Motor neuron (in vitro differentiated cells): ENCODE measurements around the gene WNT9A. TPM values are rescaled to one million over a fixed set of nuclear protein-coding genes. Genes with fewer than 3 reads are reported as not detected.

Source experiments
- ATAC-seq, 8 experiments: fragments of 200-7000 bp; cut with Tn5 transposase; replicated peaks in 6 of 8; 2 replicates each; pipeline ENCODE4 v1.8.0; 2021; ENCODE audit warnings: mild to moderate bottlenecking in 8 of 8, moderate library complexity in 8 of 8
- H3K27ac ChIP-seq, 2 donors: fragments of 250-450 bp; sonication (Bioruptor Pico); 2 replicates each; pipeline ENCODE4 v1.9.0; 2021; ENCODE audit warnings: antibody characterized with exemption in 2 of 2, mild to moderate bottlenecking in 2 of 2, moderate library complexity in 1 of 2
- H3K4me1 ChIP-seq, 2 donors: fragments of 250-450 bp; sonication (Bioruptor Pico); replicated peaks in 1 of 2; 2 replicates each; pipeline ENCODE4 v1.6.1; 2021; ENCODE audit warnings: antibody characterized with exemption in 2 of 2, mild to moderate bottlenecking in 2 of 2, moderate library complexity in 1 of 2
- H3K4me3 ChIP-seq, 5 donors: fragments of 250-450 bp; sonication (Bioruptor Pico); 2 replicates each; pipeline ENCODE4 v1.9.0; 2021; ENCODE audit warnings: antibody characterized with exemption in 5 of 5, mild to moderate bottlenecking in 5 of 5, moderate library complexity in 4 of 5
- WGBS, 10 experiments: fragments of 450-650 bp; shearing (Covaris generic); methylation state at CpG; one replicate each; pipeline ENCODE4 v1.0.0; 2022; 5-methylcytosine and 5-hydroxymethylcytosine counted together
- in situ Hi-C, 9 experiments: fragments of 400-800 bp; cut with MboI; loops; one replicate each; pipeline ENCODE4 v1.15.0; 2021; ENCODE audit warnings: low sequenced_read_pairs in 9 of 9, low pct_unique_long_range_greater_than_20kb in 2 of 9; ENCODE audit not compliant: unreplicated experiment in 9 of 9
- total RNA-seq, 8 experiments: library from RNA; unstranded; fragments of 300-600 nt; gene quantifications; 2 replicates each; pipeline versions ENCODE4 v1.2.3 to v1.2.4, GENCODE V29; 2022

The WNT9A gene
- total RNA-seq, 8 experiments from 2014 or later, result 0.28 to 4.9 (median 0.98) TPM

GRCh38 chr1:227944090-227944930, 3.4 kb downstream of the WNT9A start:
- H3K4me3 ChIP-seq, result no peak overlapping the region
- 40 to 88% (median 65%) methylated on average over 3 to 20 of the region's 24 CpGs; no CpG with 5 or more reads in 3 of the 10 experiments for WGBS, 10 experiments
- in situ Hi-C loops, result loop anchor here in 8 of 9 experiments (10.0 to 25.0 kb wide), 4 partner anchors 157 to 457 kb away; no protein-coding TSS in a partner anchor
- no peak overlapping the region for H3K27ac ChIP-seq
- ATAC-seq, result peak in 1 of 8 experiments; percentile 21
- H3K4me1 ChIP-seq, result peaks cover 13 to 48% of the 10 kb centered on the region in 2 donors

- ATAC-seq, result no peak
- Histone ChIP-seq H3K4me1 (peaks cover 11 to 51% of the 10 kb centered on the region in 2 donors), H3K4me3 (no peak overlapping the region), H3K27ac (no peak overlapping the region)
- 83 to 100% (median 92%) methylated on average over 1 to 12 of the region's 12 CpGs; no CpG with 5 or more reads in 1 of the 10 experiments for WGBS, 10 experiments
- in situ Hi-C loops, result loop anchor here in 8 of 9 experiments (10.0 to 25.0 kb wide), 4 partner anchors 156 to 456 kb away; no protein-coding TSS in a partner anchor
These were observed 4.2 kb downstream of the WNT9A start for GRCh38 chr1:227943381-227944089.

GRCh38 chr1:227942716-227943261, 4.9 kb downstream of the WNT9A start:
- in situ Hi-C loops, result loop anchor here in 8 of 9 experiments (10.0 to 25.0 kb wide), 4 partner anchors 155 to 455 kb away; no protein-coding TSS in a partner anchor
- Histone ChIP-seq H3K4me1 (peaks cover 11 to 51% of the 10 kb centered on the region in 2 donors), H3K27ac (no peak overlapping the region), H3K4me3 (no peak overlapping the region)
- no peak for ATAC-seq
- 76 to 93% (median 90%) methylated on average over 2 to 4 of the region's 8 CpGs; no CpG with 5 or more reads in 7 of the 10 experiments for WGBS, 10 experiments

GRCh38 chr1:227942021-227942715, 5.6 kb downstream of the WNT9A start:
- Histone ChIP-seq H3K4me1 (peaks cover 11 to 51% of the 10 kb centered on the region in 2 donors), H3K4me3 (no peak overlapping the region), H3K27ac (no peak overlapping the region)
- peak in 4 of 8 experiments; percentile 24 to 52 (median 34) for ATAC-seq
- in situ Hi-C loops, result loop anchor here in 8 of 9 experiments (10.0 to 25.0 kb wide), 4 partner anchors 155 to 455 kb away; no protein-coding TSS in a partner anchor
- 75 to 80% (median 76%) methylated on average over 1 to 10 of the region's 15 CpGs; no CpG with 5 or more reads in 7 of the 10 experiments for WGBS, 10 experiments

GRCh38 chr1:227941509-227942020, 6.2 kb downstream of the WNT9A start:
- ATAC-seq, result no peak
- 47 to 96% (median 87%) methylated on average over 2 to 6 of the region's 15 CpGs; no CpG with 5 or more reads in 7 of the 10 experiments for WGBS, 10 experiments

GRCh38 chr1:227940791-227941241, 6.9 kb downstream of the WNT9A start:
- Histone ChIP-seq H3K4me1 (peaks cover 4 to 44% of the 10 kb centered on the region in 2 donors), H3K4me3 (no peak overlapping the region), H3K27ac (no peak overlapping the region)
- 91 to 100% (median 93%) methylated on average over 2 to 9 of the region's 17 CpGs; no CpG with 5 or more reads in 5 of the 10 experiments for WGBS, 10 experiments
- no peak for ATAC-seq
- in situ Hi-C loops, result loop anchor here in 8 of 9 experiments (10.0 to 25.0 kb wide), 4 partner anchors 154 to 454 kb away; no protein-coding TSS in a partner anchor

More at GRCh38 chr1:227941509-227942020, 6.2 kb downstream of the WNT9A start:
- in situ Hi-C loops, result loop anchor here in 8 of 9 experiments (10.0 to 25.0 kb wide), 4 partner anchors 154 to 454 kb away; no protein-coding TSS in a partner anchor
- Histone ChIP-seq H3K4me3 (no peak overlapping the region), H3K27ac (no peak overlapping the region), H3K4me1 (peaks cover 11 to 51% of the 10 kb centered on the region in 2 donors)

GRCh38 chr1:227939791-227940771, 7.7 kb downstream of the WNT9A start:
- whole genome bisulfite sequencing, 10 experiments, result 68 to 97% (median 78%) methylated on average over 1 to 13 of the region's 20 CpGs; no CpG with 5 or more reads in 4 of the 10 experiments

GRCh38 chr1:227938911-227939790, 8.6 kb downstream of the WNT9A start:
- ATAC-seq, result no peak

More at GRCh38 chr1:227939791-227940771, 7.7 kb downstream of the WNT9A start:
- Histone ChIP-seq H3K4me3 (no peak overlapping the region), H3K4me1 (peaks cover 3 to 37% of the 10 kb centered on the region in 2 donors), H3K27ac (no peak overlapping the region)
- in situ Hi-C loops, result loop anchor here in 8 of 9 experiments (10.0 to 25.0 kb wide), 4 partner anchors 153 to 453 kb away; no protein-coding TSS in a partner anchor
- ATAC-seq, result no peak

GRCh38 chr1:227938276-227938675, 9.5 kb downstream of the WNT9A start:
- H3K4me1 ChIP-seq, result peaks cover 3 to 22% of the 10 kb centered on the region in 2 donors
- WGBS, 10 experiments, result 0 to 100% (median 90%) methylated on average over 1 to 10 of the region's 10 CpGs; no CpG with 5 or more reads in 2 of the 10 experiments
- H3K4me3 ChIP-seq, result no peak overlapping the region
- ATAC-seq, result no peak
- in situ Hi-C loops, result loop anchor here in 7 of 9 experiments (25.0 kb wide), 3 partner anchors 151 to 451 kb away; no protein-coding TSS in a partner anchor
- no peak overlapping the region for H3K27ac ChIP-seq

More at GRCh38 chr1:227938911-227939790, 8.6 kb downstream of the WNT9A start:
- WGBS, 10 experiments, result 62 to 100% (median 85%) methylated on average over 1 to 26 of the region's 27 CpGs; no CpG with 5 or more reads in 1 of the 10 experiments
- no peak overlapping the region for H3K4me3 ChIP-seq
- H3K4me1 ChIP-seq, result peaks cover 3 to 29% of the 10 kb centered on the region in 2 donors
- H3K27ac ChIP-seq, result no peak overlapping the region
- in situ Hi-C loops, result loop anchor here in 7 of 9 experiments (25.0 kb wide), 3 partner anchors 152 to 452 kb away; no protein-coding TSS in a partner anchor

GRCh38 chr1:227937838-227938145, 9.9 kb downstream of the WNT9A start:
- in situ Hi-C loops, result loop anchor here in 7 of 9 experiments (25.0 kb wide), 3 partner anchors 150 to 450 kb away; no protein-coding TSS in a partner anchor
- H3K4me3 ChIP-seq, result no peak overlapping the region
- WGBS, 10 experiments, result 75 to 100% (median 97%) methylated on average over 1 to 6 of the region's 7 CpGs; no CpG with 5 or more reads in 4 of the 10 experiments
- ATAC-seq, result no peak
- H3K4me1 ChIP-seq, result peaks cover 3 to 22% of the 10 kb centered on the region in 2 donors
- no peak overlapping the region for H3K27ac ChIP-seq
